Fibroblast of peridontal ligament (primary cell): Measurements from ENCODE around the gene TTC39A.
"Not testable (repeated sequence)": the region's sequence is repeated elsewhere in the genome, so short reads cannot be mapped to it uniquely, and the experiment has no call there.

Experiments
- DNase-seq: peaks from one replicate; pipeline ENCODE4 v3.0.0-alpha.2; 2010; ENCODE audit errors: extremely low read depth

The TTC39A gene

DNA sequence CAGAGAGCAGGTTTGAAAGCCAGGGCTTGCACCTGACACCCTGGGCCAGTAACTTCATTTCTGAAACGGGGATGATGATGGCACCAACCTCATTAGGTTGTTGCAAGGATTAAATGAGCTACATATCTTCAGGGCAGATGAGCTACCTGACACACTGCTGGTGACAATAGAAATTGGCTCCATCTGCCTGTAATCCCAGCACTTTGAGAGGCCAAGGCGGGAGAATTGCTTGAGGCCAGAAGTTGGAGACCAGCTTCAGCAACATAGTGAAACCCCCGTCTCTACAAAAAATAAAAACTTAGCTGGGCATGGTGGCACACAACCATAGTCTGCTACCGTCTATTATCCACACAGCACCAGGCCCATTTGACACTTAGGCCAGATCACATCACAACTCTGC is 6.3 kb upstream of the TTC39A start:
- no peak for DNase-seq

DNA sequence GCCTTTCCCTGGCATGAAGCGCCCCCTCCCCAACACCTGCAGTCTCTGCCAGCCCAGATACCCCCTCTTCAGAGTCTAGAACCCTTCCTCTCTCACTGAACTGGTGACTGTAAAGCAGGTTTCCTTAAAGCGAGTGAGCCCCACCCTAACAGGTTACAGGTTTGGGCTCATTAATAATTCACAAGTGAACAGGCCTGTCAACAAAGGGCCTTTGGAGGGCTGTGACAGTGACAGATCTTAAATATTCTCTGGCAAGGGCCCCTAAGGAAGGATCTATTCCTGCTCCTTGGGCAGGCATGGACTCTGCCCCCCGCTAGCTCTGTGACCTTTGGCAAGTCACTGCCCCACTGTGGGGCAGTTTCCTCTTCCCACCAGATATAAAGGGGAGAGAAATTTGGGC is 5.6 kb upstream of the TTC39A start:
- no peak for DNase-seq

DNA sequence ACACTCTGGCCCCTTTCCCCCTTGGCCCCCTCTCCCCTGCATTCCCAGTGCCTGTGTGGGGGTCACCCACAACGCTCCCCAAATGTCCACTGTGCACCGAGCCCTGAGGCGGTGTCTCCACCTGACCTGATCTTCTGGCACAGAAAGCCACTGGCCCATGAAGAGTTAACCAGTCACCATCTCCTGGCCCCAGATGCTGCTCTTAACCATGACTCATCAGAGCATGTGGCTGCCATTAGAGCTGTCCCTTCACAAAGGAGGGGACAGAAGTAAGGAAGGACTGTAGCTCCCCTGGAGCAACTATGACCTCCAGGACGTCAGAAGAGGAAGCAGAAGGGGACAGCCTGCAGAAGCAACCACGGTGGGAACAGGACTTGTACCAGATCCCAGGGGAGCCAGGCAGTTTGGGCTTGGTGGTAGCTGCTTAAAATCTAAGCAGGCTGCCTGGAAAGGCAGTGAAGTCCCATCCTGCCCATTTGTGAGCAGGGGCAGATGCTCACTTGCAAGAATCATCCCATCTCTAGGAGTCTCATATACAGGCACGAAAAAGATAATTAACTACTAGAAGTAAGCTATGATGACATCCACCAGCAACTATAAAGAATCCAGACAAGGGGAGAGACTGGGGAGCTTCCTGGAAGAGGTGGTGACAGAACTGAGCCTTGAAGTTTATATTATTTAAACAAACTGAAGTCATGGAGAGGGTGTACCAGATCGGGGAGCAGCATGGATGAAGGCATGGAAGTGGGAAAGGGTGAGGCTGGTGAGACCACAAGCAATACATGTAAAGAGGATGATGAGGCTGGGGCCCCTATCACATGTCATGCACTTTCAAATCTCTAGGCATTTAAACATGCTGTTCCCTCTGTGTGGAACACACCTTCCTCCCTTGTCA is 1.1 kb upstream of the TTC39A start:
- peak; percentile 45 for DNase-seq

DNA sequence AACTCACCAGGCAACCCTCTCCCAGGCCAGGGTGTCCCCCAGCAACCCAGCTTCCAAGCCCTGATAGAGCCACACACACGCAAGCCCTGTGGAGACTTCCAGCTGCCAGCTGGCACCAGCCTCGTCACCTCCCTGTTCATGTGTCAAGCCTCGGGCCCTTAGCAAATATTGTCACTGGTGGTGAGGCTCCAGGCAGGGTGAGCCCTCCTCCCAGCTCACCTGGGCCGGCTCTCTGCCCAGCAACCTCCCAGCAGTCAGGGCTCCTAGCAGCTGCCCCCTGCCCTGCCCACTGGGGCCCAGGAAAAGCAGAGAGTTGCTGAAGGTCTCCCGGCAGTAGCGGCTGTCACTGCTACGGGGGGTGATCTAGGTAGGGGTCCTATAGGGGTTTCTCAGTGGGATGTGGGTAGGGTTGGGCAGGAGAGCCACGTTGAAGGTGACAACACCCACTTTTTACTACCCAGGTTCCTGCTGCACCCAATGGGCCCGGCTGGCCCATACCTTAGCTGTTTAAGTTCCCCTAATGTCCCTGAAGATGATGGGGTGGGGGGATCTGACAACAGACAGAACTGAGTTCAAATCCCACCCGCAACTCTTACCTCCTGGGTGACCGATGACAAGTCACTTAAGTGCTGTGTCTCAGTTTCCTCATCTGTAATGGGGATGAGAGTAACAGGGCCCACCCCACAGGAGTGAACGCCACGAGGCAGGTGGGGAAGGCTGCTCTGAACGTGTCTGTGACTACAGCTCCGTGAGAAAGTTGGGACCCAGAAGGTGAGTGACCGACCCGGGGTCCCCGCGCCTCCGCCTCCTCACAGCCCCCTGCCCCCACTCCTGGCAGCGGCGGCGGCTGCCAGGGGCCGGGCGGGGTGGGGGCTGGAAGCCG is 678 bp downstream of the TTC39A start:
- DNase-seq: no peak

DNA sequence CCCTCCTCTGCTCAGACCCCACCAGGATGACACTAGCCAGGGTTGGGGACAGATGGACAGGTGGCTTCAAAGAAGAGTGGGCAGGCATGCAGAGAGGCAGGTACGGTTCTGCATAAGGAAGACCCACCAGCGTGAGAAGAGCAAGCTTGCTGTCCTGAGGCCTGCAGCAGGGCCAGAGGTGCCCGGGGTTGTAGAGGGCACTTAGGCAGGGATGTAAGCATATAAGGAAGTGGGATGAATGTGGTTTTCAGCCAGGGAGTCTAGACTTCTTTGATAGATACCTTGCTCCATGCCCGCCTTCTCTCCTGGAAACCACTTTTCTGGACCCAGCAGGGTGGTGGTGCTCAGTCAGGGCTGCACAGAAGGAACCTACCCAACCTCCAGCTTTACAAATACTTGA is 1.4 kb downstream of the TTC39A start:
- DNase-seq: no peak

DNA sequence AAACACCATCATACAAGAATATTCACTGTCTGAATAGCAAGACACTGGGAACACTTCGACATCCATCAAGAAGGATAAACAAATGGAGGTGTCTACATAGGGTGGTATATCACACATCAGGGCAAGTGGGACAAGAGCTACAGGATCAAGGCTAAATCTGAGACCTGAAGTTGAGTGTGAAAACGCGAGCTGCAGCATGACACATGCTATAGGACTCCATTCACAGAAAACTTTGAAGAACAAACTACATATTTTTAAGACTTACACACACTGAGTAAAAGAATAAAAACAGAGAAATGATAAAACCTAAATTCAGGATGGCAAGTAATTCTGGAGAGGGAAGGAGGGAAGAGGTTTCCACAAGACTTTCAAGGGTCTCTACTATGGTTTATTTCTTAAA is 2.1 kb downstream of the TTC39A start:
- DNase-seq: peak; percentile 27

DNA sequence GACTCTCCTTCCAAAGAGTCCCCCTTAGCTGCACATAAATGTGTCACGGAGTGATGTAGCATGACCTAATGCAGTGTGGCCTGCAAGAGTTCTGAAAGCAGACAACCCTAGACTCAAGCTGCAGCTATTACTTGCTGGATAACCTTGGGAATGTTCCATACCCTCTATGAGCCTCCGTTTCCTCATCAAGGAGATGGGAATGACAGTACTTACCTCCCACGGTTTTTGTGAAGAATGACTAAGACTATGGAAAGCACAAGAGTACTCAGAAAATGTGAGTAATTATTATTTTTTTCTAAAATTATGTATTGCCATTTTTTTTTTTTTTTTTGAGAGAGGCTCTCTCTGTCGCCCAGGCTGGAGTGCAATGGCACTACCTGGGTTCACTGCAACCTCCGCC is 3.0 kb downstream of the TTC39A start:
- DNase-seq: no peak

DNA sequence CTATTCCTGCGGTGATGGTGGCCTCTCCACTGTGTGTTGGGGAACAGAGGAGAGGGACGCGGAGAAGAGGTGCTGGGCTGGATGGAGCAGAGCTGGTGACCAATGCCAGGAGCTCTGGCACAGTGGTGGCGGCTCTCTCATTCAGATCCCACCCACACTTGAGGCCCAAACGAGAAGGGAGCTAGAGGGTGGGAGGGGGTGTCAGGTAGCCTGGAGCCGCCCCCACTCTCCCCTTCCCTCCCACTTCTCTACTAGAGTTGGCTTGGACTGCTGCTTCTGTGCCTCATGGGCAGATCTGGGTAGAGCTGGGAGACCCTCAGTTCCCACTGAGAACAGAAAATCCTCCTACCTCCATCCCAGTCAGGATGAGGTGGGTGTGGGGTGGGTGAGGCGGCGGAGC is 3.5 kb downstream of the TTC39A start:
- no peak for DNase-seq

DNA sequence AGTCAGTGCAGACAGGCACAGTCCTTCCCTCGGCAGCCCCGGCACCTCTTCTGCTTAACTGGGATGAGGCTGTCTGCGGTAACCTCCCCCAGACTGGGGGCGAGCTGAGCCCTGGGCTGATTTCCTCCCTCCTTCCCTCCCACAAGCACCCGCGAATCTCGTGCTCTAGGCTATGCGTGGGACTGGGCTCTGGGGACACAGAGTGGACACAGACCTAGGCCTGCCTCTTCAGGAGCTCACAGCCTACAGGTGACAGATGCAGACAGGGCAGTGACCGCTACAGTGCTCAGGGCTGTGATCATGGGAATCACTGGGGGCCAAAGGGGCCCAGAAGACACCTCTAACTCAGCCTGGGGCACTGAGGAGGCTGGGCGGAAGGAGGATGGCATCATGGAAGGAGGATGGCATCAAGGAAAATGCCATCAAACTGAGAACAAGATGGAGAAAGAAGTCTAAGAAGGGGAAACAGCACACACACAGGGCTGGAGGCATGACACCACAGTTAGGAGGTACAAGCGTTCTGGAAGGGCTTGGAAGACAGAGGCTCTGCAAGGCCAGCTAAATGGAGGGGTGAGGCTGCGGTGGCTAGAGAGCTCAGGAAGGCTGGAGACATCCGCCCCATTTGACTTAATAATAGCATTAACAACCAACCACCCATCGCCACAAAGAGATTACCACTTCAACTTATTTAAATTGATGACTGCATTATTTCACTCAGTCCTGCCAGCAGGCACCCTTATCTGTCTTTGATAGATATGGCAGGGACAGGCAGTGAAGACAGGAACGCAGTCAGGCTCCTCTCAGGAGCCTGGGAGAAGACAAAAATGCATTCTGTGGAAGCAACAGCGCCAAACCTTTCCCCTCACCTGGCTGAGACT is 4.2 kb downstream of the TTC39A start:
- DNase-seq: no peak

DNA sequence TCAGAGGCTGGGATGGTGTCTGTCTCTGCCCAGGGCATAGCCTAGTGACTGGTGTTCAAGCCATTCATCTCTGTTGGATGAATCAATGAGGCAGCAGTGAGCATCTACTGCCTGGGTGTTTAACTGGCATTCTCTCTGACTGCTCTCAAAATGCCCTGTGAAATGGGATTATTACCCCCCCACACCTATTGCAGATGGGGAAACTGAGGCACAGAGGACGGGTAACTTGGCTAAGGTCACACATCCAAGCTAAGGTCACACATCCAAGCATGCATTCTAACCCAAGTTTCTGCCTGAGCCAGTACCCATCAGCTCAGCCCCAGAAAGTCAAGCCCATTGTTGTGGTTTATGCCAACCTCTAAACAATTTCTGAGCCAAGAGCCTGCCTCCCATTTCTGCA is 5.0 kb downstream of the TTC39A start:
- no peak for DNase-seq

DNA sequence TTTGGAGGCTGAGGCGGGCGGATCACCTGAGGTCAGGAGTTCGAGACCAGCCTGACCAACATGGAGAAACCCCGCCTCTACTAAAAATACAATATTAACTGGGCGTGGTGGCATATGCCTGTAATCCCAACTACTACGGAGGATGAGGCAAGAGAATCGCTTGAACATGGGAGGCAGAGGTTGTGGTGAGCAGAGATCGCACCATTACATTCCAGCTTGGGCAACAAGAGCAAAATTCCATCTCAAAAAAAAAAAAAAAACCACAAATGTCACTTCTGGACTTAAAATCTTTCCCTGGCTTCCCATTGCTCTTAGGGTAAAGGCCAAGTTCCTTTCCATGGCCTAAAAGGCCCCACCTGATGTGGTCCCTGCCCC is 5.4 kb downstream of the TTC39A start:
- not testable (repeated sequence) for DNase-seq

DNA sequence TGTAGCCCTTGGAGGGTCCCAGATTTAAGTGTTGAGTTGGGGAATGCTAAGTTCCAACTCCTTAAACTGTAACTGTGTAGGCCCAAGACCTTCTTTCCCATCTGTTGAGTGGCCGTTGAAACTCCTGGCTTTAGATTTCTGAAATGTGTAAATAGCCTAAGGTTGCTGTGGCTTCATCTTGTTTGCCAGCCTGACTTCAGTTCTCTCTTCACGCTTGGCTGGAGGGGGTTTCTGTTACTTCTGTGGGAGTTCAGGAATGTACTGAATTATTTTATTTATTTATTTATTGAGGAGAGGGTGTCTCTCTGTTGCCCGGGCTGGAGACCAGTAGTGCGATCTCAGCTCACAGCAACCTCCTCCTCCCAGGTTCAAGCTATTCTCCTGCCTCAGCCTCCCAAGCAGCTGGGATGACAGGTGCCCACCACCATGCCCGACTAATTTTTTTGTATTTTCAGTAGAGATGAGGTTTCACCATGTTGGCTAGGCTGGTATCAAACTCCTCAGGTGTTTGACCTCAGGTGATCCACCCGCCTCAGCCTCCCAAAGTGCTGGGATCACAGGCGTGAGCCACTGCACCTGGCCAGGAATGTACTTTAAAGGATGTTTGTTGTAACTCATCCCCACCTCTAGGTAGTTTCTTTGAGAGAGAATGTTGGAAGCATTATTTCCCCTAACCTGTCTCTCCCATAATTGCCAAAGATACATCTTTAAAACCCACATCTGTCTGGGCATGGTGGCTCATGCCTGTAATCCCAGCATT is 5.9 kb downstream of the TTC39A start:
- DNase-seq: no peak

DNA sequence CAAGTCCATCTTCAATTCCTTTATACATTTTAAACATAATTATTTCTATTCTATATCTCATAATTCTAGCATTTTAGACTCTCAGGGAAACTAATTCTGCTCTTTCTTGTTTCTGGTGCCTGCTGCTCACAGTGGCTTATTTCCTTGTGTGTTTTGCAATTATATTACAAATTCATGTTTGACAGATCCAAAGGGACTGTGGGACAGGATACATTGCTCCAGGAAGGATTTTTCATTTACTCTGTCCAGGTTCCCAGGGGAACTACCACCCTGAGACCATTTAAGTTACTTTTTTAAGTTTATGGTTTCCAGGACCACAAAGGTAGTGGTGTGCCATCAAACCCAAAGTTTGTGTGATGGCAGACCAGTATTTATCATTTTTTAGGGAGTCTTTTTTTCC is 6.6 kb downstream of the TTC39A start:
- DNase-seq: no peak

DNA sequence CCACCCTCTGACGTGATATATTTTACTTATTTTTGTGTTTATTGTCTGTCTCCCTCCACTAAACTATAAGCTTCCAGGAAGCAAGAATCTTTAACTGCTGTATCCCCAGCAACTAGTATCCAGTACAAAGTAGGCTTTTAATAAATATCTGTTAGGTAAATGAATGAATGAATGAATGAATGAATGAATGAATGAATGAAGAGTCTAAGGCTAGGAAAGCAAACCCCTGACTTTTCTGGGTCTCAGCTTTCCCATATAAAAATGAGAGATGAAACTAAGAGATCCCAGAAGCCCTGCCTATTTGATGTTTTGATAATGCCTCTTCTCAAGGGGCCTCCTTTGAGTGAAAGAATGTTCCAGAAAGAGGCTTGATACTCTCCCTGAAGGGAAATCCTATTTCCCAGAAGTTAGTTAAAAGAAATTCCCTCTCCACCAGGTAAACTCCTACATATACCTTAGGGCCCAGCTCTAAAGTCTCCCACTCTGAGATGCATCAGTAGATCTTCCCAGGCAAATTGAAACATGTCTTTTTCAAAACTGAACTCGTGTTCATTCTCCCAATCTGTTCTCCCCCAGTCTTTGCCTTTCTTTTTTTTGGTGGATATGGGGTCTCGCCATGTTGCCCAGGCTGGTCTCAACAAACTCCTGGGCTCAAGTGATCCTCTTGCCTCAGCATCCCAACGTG is 7.8 kb downstream of the TTC39A start:
- no peak for DNase-seq

DNA sequence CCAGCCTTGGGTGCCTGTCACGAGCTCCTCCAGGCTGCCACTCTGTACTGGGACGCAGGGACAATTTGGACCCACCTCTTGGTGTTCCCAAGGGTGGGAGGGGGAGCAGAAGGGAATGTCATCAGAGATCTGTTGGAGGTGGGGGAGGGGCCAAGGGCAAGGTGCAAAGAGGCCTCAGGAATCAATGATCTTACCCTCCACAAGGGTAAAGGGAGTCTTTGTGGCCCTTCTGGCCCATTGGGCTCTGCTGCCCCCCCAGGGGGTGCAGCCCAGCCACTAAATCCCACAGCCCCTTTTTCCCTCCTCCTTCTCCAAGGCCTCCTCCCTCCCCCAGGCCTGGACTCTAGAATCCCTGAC is 8.5 kb downstream of the TTC39A start:
- DNase-seq: no peak

DNA sequence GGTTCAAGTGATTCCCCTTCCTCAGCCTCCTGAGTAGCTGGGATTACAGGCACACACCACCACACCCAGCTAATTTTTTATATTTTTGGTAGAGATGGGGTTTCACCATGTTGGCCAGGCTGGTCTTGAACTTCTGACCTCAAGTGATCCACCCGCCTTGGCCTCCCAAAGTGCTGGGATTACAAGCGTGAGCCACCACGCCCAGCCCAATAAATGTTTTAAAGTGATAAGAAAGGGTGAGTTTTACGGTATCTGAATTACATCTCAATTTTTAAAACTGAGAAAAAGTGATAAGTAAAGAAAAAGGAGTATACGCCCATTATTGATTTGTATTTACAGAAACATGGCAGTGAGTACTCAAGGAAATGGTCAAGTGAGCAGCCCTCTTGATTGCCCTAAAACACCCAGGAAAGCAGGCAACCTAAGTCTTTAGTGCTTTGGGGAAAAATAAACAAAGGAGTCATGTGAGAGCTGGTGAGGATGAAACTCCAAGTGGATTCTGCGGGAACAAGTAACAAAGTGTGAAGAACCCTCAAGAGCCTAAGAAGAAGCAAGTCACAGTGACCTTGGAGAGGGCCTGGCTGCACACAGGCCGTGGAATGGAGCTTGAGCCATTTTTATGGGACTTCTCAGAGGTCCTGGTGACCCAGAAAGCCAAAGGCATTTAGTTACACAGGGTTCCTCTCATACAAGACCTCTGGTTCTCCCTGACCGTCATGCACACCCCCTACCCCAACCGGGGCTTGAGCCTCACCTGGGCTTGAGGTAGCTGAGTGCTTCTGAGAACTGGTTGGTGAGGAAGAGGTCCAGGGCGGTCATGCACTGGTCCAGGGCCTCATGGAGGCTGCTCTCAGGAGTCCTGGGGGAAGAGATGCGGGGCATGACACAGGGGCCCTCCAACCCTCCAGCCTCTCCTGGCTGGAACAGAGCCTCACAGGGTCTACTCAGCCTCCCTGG is 9.1 kb downstream of the TTC39A start:
- DNase-seq: no peak

DNA sequence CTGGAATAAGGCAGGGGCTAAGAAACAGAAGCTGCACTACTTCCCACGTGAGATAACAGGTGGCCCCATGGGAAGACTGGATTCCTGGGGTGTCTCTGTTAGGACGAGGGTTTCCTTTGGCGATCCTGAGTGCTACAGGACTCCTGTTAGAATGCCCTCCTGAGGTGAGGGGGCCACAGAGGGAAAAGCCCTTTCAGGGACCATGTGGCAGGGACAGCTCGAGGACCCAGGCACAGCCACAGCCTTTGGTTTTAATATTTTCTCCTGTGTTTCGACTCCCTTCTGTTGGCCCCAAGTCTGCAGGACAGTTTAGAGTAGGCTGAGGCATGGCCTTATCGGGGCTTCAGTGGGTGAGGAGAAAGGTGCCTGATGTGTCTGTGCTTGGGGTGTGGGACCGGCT is 12.6 kb downstream of the TTC39A start:
- no peak for DNase-seq

DNA sequence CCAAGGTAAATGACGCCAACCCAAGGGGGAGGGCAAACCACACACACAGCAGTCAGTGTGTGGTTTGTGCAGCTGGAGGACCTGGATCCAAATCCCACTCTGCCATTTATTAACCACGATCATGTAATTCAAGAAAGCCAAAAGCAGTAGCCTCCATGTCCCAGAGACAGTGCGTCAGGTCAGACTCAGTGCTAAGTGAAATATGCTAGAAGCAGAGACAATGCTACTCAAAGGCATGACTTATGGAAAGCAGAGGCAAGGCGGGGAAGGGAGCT is 13.6 kb downstream of the TTC39A start:
- DNase-seq: no peak

DNA sequence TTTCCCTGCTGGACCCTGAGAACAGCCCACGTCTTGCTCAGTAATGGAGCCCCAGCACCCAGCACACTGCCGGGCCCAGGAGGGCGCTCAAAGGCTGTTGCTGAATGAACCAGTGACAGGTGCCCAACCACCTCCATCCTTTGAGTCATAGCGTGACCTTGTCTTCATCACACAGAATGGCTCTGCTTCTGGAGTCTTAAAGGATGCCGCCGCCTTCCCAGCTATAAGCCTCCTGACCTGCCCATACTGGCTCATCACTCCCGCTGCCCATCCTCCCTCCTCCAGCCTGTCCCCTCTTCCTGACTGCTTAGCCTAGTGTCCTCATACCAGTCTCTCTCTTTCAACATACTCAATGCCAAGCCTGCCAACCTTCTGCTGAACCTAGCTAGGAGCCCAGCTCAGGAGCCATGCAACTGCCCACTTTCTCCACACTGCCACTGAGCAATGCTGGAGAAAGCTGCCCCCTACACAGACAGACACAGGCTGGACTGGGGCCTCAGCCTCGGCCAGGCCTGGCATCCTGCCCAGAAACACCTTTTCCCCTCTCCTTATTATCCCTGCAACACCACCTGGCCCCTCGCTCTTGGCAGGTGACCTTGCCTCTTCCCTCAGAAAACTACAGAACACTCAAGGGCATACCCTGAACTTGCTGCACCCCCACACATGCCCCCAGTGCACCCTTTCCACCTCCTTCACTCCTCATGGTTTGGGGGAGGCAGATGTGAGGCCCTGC is 14.1 kb downstream of the TTC39A start:
- no peak for DNase-seq
